HG03066 (cell line): ENCODE measurements around the gene KRT15.
"Not testable (repeated sequence)": the region's sequence is repeated elsewhere in the genome, so short reads cannot be mapped to it uniquely, and the experiment has no call there.

ENCODE experiments used
- ATAC-seq: cut with Tn5 transposase; IDR thresholded peaks from one replicate; pipeline ENCODE4 v1.9.1; 2021; ENCODE audit warnings: low read depth; ENCODE audit not compliant: unreplicated experiment

KRT15 gene

DNA sequence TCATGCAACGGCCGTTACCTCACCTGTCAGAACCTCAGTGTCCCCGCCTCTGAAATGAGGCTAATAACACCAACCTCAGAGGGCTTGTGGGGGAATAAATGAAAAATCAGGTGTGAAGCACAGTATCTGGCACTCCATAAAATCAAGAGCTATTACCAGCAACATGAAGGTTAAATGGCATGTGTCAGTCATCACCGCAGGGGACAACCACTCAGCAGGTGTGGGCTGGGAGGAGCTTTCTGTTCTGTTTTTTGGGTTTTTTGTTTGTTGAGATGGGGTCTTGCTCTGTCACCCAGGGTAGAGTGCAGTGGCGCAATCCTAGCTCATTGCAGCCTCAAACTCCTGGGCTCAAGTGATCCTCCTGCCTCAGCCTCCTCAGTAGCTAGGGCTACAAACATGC is 26.2 kb upstream of the KRT15 start:
- ATAC-seq = no peak

DNA sequence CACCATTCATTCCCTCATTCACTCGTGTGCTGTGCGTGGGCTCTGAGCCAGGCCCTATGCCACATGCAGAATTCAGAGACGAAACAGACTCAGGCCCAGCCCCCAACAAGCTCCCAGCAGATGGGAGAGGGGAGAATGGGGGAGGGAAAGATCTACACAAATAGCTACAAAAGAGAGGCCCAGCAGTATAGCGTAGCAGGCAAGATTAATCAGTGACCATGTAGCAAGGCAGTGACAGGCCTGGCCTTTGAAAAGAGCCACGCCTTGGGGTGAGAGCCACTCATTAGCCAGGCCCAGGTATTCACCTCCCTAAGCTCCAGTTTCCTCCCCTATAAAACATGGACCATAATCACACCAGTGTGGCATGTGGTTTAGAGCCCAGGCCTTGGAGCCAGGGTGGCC is 25.8 kb upstream of the KRT15 start:
- no peak for ATAC-seq

DNA sequence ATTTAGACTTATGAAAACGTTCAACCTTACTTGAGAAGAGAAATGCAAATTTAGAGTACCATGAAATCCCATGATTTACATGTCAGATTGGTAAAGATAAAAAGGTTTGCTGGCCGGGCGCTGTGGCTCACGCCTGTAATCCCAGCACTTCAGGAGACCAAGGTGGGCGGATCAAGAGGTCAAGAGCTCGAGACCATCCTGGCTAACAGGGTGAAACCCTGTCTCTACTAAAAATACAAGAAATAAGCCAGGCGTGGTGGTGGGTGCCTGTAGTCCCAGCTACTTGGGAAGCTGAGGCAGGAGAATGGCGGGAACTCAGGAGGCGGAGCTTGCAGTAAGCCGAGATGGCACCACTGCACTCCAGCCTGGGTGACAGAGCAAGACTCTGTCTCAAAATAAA is 24.1 kb upstream of the KRT15 start:
- ATAC-seq = not testable (repeated sequence)

DNA sequence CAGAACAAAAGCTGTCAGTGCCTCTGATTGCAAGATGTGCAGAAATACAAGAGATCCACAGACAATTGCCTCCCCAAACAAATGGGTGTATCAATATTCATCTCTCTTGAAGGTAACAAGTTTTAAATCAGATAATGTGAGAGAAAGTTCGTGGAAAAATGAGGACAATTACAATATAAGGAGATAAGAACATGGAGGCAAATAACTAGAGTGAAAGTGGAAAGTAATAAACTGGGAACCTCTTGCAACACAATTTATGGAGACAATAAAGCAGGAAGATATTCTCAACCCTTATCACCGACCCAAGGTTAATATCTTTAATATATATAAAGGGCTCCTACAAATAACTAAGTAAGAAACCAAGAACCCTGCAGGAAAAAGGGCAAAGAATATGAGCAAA is 23.7 kb upstream of the KRT15 start:
- ATAC-seq = no peak

DNA sequence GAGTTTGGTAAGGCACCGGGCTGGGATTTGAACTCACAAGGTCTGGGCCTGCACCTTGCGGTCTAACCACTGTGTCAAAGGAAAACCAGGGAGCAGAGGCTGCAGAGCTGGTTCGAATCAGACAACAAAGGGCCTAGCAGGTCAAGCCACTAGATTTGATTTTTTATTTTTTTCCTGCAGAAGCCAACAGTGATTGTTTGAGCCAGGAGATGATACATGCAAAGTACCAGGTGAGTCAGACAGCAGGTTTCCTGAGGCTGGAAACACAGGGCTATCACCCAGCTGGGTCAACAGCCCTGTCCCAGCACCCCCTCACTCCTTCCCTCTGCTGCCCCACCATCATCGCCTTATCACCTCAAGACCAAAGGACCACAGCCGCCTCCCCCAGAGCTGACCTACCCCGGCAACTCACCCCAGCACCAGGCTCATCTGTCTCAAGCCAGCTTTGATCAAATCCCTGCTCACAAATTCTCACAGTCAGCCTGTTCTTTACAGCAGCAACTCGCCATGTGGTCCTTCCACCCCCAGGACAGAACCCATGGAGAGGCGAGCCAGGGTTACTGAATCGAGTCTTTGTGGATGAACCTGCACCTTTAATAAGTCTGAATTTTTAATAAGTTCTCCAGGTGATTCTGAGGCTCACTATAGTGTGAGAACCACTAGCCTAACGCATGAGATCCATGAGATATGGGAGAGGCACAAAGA is 22.4 kb upstream of the KRT15 start:
- no peak for ATAC-seq

DNA sequence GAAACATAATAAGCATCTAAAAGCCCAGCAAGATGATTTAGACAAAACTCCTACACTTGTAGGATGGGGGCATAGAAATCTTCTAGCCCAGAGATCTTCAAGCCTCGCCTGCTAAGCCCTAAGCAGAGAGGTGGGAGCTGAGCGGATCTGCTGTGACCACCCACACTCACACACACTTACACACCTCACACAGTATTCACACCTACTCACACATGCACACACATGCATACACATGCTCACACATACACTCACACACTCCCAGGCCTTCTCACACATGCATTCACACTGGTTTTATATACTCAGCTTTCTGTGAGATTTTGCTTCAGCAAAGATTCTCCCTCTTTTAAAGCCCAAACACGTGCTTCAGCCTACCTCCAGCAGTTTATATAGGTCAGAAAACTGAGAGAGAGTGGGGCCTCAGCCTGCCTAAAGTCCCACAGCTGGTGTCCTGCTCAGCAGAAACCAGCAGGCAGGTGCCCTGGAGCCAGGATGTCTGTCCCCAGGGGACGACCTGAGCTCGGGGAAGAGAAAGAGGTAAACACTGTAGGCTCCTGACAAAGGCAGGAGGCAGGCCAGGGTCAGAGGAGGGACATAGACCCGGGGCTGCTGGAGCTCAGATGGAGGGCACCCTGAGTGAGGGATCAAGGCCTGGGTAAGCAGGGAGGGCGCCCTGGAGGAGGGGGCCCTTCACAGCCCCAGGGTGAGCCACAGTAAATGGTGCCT is 21.4 kb upstream of the KRT15 start:
- ATAC-seq = no peak

DNA sequence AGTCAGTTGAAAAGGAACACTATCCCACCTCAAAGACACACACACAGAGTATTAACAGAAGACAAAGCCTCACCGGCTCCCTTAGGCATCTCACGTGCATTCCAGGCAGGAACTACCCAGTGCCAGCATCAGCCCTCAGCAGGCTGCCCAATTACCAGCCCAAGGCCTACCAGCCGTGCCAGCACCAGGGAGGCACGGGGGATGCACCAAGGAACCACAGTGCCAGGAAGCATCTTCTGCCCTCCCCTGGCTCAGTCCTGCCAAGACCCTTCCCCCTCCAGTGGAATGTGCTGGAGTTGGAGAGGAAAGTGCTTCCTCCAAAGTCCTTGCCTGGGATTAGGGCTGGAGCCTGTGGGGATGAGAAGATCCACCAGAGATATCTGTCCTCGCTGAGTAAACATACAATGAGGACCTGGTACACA is 20.4 kb upstream of the KRT15 start:
- no peak for ATAC-seq

DNA sequence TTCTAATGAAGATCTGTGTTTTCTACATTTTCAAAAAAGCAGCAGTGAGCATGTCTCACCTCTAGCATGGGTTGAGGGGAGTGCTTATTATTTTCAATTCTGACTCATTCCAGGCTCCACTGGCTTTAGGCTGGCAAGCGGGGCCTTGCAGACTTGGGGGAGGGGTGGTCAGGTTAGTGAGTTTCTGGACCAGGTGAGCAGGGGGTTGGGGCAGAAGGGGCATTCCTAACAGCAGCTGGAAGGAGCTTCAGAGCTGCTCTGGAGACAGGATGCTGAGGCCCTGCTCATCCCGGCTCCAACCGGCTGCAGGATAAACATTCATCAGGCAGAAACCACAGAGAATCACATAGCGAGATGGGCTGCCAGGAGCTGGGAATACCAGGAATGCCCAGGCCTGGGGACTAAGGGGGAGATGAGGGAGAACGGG is 19.9 kb upstream of the KRT15 start:
- ATAC-seq = no peak

DNA sequence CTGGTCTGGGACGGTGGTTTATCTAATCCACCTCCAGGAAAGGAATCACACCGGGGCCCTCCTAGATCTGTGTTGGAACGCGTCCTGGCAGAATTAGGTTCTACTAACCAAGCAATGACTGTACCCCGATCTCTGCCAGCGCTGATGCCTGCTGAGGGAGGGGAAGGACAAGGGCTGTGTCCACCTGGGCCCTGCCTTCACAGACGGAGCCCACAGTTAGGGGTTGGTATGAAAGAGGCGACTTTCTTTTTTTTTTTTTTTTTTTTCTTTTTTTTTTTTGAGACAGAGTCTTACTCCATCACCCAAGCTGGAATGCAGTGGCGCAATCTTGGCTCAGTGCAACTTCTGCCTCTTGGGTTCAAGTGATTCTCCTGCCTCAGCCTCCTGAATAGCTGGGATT is 19.3 kb upstream of the KRT15 start:
- ATAC-seq = no peak

DNA sequence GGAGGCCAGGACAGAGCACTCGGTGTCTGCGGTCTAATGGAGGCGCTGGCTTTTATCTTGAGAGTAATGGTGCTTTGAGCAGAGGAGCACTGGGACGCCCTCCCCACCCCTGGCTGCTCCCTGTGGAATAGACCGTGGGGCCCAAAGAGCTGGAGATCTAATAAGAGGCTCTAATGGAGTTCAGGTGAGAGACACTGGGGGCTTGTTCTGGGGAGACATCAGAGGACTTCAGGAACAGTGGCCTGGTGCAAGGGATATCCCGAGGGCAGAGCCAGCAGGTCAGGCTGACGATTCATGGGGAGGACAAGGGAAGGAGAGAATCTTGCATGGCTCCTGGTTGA is 18.9 kb upstream of the KRT15 start:
- ATAC-seq = no peak

DNA sequence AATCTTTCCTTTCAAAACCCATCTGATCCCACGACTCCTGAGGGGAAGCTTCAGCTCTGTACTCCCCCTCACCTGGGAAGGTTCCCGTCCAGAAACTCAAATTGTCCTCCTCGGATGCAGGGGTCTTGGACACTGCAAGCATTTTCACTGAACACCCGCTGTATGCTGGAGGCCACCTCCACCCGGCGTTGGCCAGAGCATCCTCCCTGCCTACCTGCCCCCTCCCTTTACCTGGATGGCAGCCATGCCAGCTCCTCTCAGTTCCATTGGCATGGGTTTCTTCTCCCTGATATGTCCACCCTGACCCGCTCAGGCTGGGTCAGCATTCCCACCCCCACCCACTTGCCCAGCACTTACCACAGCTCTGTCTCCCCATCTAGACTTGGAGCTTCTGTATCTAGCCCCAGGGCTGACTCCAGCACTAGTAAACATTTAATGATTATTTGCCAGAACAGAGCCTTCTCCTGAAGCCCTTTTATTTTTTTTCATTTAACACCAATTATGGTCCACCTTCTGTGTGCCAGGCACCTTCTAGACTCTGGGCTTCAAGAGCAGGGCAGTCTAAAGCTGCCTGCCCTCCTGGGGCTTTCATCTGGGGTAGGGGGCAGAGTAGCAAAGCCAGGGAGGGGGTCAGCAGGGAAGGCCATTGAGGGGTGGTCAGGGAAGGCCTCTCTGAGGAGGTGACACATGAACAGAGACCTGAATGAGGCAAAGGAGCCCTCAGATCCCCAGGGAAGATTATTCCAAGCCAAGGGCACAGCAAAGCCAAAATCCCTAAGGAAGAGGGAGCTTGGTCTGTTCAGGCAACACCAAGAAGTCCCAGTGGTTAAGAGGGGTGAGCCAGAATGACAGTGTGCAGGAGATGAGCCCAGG is 18.3 kb upstream of the KRT15 start:
- ATAC-seq = no peak

DNA sequence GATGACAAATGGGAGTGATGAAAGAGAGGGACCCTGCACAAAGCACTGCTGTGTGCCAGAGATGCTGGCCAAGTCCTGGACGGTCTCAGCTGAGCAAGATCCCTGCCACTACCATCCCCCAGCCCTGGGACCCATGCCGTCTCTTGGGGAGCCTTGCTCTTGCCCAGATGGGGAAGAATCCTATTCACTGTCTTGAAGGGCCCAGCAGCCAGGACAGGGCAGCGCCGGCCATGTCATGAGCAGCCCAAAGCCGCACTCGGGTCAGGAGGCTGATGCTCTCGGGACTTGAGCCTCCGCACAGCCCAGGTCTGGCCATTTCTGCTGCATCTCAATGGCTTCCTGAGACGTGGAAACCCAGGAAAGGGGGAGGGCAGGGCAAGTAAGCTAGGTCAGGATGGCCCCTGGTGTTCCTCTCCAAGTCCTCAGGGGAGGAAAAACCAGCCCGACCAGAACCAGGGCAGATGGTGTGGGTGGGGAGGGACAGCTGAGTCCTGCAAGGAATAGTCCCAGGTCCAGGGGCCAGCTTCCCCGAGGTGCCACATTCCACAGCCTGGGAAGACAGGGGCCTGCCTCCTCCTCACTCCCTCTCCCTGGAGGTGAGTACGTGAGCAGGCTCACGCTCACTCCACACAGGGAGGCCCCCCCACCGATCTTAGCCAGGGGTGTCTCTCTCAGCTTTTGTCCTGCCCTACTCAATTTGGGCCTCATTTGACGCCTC is 17.2 kb upstream of the KRT15 start:
- ATAC-seq = no peak

DNA sequence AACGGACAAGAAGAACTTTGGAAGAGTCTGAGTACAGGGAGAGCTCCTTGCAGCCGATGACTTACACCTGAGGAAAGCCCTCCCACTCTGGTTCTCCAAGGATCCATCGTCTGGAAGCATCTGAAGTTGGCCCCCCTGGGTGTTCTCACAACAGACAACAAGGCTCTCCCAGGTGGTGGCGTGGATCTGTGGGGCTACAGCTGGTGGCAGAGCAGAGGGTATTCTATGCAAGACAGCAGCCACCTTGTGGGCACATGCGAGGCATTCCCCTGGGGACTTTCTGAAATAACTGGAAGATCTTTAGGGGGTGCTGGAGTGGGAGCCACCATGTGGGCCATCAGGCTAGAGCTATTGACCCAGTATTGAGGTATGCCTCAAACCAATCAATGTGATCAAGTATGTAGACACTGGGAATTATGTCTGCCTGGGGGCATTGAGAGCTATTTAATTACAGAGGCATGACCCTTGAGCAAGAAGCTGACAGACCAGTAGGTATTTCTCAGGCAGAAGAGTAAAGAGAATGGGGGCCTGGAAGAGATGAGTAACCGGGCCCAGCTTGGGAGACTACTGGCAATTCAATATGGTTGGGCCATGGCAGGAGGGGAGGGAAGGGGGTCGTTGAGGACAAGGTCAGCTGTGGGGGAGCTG is 16.3 kb upstream of the KRT15 start:
- ATAC-seq = no peak

DNA sequence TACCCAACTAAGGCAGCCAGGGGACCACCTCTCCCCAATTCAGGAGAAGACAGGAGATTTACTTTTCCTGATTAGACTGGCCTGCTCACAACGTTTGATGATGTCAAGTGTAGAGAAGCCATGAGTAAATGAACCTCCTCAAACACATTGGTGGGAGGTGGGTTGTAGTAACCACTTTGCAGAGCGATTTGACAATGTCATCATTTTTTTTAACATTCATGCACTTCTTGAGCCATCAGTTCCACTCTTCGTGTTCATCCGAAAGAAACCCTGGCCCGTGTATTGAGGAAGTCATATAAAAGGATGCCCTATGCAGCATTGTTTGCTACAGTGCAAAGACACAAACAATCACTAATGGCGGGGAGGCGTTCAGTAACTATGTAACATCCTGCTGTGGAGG is 14.9 kb upstream of the KRT15 start:
- ATAC-seq = no peak

DNA sequence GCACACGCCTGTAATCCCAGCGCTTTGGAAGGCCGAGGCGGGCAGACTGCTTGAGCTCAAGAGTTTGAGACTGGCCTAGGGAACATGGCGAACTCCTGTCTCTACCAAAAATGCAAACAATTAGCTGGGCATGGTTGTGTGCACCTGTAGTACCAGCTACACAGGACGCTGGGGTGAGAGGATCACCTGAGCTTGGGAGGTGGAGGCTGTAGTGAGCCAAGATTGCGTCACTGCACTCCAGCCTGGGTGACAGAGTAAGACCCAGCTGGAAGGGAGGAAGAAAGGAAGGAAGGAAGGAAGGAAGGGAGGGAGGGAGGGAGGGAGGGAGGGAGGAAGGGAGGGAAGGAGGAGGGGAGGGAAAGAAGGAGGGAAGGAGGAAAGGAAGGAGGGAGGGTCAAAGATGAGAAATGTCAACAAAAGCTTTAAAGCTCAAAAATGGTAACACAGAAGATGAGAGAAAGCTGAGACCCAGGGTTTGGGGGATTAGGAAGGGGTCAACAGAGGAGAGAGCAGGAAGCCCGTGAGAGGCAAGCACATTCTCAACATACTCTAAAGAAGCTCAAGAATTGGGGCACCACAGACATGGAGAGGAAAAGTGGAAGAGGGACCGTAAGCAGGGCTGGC is 14.4 kb upstream of the KRT15 start:
- ATAC-seq = no peak

DNA sequence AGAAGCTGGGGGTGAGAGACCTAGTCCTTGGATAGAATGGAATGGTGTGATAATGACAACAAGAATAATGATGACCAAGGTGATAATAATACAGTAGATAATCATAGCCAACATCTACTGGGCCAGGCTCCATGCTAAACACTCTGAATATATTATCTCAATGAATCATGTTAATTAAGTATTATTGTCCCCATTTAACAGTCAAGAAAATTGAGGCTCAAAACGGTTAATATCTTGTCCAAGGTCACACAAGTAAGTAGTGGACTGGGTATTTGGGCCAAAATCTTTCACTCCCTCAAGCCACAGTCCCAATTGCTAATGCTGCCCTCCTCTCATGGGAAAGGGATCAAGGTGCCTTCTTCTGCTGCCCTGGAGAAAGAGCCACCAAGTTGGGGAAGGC is 13.3 kb upstream of the KRT15 start:
- ATAC-seq = no peak

DNA sequence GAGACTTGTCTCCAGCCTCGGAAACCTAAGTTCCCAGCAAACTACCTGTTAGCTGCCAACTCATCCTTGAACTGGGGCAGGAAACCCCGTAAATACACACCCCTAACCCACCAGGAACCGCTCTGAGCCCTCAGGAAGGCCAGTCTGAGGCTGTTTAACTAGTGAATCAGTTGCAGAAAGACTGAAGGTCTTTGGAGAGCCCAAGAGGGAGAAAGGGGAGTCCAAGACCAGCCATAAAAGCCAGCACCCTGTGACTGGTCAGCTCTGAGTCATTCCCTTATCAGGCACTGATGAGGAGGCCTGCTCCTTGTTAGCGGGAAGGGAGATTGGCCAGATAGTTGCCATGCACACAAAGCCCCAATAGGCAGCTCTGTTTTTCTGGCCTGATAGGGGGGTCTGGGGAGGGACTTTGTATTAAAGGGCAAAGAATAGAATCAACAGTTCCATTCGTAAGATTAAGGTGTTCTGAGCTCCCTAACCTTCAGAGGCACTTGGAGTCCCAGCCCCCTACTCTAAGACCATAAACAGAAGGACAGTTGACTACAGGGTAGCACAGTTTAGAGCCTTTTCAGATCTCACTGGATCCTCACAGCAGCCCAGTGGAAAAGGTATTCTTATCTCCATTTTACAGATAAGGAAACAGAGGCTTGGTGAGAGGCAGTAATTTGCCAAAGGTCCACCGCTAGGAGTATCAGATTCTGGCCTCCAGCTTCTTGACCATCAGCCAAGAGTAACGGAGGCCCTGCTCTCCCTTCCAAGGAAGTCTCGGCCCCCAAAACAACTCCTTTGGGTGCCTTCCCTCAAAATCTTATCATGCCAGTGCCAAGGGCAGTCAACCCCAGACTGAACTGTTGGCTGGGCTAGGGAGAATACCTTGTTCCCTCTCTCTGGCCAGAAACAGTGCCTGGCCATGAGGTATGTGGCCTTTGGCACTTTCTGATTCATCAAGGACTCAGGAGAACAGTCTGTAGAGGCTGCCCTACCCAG is 11.7 kb upstream of the KRT15 start:
- no peak for ATAC-seq

DNA sequence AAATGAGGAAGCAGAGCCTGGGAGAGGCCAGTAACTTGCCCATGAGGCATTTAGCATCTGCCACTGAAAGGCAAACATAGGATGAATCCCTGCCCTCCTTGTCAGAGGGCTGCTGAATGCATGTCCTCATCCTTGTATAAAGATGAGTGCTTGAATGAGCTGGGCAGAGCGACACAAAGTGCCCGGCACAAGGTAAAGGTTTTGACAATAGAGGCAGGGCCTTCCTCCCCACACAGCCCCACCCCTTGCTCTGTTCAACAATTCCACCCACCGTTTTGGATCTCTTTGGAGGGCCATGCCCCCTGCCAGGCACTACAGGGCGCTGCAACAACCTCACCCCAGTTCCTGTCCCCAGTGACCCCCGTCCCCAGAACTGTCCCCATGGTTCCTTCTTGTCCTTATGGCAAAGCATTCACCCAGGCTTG is 10.8 kb upstream of the KRT15 start:
- no peak for ATAC-seq

DNA sequence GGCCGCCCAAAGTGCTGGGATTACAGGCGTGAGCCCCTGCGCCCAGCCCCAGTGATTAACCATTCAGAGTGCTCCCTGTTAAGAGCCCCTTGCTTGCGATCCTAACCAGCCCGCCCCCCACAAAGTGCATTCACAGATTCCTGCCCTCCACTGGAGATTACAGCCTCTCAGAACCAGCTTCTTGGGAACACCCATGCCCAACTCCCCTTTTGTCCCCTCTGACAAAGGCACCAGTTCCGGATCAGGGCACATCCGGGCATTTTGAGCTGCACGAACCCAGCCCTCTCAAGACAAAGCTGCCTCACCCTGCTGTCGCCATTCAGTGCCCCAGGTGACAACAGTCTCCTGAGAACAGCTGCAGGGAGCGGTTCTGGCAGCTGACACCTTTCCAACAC is 10.3 kb upstream of the KRT15 start:
- no peak for ATAC-seq
